Activated effector memory CD4-positive, alpha-beta T cell treated with anti-CD3 and anti-CD28 coated beads, Interleukin-2, amount 50 U/mL, for 16 hours (primary cell): ENCODE measurements around the gene RPRD2.

Experiments used
- DNase-seq: peaks from one replicate; pipeline ENCODE4 v3.0.0-alpha.2; 2020

The RPRD2 gene

DNA sequence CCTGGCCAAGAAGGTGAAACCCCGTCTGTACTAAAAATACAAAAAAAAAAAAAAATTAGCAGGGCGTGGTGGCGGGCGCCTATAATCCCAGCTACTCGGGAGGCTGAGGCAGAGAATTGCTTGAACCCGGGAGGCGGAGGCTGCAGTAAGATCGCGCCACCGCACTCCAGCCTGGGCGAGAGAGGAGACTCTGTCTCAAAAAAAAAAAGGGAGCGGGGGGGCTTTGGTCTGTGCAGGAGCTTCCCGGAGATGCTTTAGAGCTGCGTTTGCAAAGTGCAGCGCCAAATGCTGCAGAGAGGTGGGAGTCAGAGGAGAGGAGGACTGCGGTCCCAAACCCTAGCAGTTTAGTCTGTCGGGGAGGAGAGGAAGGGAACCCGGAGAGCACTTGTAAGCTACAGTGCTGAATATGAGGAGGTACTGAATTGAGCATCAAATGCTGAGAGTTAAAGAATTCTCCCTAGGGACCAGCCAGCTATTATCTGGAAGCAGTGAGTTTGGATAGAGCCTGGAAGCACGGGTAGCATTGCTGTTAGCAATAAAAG is 152.2 kb downstream of the RPRD2 start:
- no peak for DNase-seq

DNA sequence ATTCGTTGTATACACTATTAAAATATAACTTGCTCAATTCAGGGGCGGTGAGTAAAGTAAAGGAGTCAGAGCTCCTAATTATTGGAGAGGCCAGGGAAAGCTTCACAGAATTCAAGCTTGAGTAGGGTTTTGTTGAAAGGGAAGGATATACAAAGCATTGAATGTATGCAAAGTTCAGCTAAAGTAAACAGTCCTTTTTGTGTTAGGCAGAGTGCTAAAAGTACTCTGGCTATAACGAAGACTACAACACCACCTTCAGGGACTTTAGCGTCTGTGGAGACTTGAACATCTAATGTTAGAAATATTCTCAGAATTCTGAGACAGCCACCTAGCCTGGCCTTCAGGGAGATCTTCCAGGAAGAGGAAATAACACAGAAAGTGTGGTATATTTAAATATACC is 152.7 kb downstream of the RPRD2 start:
- no peak for DNase-seq

- DNase-seq: no peak
Measured at GRCh38 chr1:150521196-150521968, 157.4 kb downstream of the RPRD2 start.

- no peak for DNase-seq
Measured at GRCh38 chr1:150525348-150525747, 161.4 kb downstream of the RPRD2 start.
